C4-2B (cell line): ENCODE data around the gene YIPF5.

Experiments
- CTCF ChIP-seq: fragments of 450-650 bp; conservative IDR thresholded peaks from 2 replicates; pipeline ENCODE4 v1.5.1; 2017; ENCODE audit warnings: mild to moderate bottlenecking
- ZFX ChIP-seq: fragments of 450-650 bp; IDR thresholded peaks from 2 replicates; pipeline ENCODE4 v1.6.1; 2017

- TF ChIP-seq CTCF (no peak), ZFX (no peak)
Measured at GRCh38 chr5:144151026-144151425, 19.4 kb downstream of the YIPF5 start.
